GM13977 (cell line): ENCODE results near the gene ARHGAP15.

Experiments used
- DNase-seq: peaks from one replicate; pipeline ENCODE4 v3.0.0; 2012; ENCODE audit warnings: low spot score
- in situ Hi-C: fragments of 300-500 bp; cut with MboI; formaldehyde crosslinking; loops from one replicate; pipeline ENCODE4 v1.12.0; 2022; ENCODE audit warnings: low sequenced_read_pairs, low pct_unique_long_range_greater_than_20kb, mixed read lengths, inconsistent platforms; ENCODE audit not compliant: unreplicated experiment
- TF ChIP-seq, protein P1 (sequence below): IDR thresholded peaks from 2 replicates; pipeline ENCODE4 v1.5.1; 2012; ENCODE audit warnings: mild to moderate bottlenecking, control low read depth; ENCODE audit not compliant: insufficient read depth; ENCODE audit errors: extremely low read depth, missing control alignments

ARHGAP15 gene

DNA sequence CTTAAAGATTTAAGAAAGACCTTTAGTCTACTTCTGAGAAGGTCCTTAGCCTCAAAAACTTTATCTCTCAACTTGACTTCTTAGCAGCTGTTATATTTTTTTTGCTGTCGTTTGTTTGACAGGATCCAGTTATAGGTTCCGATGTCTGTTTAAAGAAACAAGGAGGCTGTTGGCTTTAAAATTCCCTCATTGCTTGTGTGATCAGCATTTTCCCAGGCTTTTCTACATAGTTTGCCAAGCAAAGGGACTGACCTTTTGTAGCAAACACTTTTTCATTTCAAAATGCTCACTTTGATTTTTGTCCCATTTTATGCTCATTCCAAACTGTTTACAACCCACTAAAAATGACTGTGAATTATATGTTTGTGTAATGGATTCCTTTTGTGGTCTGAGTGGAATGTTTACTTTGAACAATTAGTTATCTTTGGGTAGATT lies 394.9 kb downstream of the ARHGAP15 start:
- in situ Hi-C loops = no loop called here

DNA sequence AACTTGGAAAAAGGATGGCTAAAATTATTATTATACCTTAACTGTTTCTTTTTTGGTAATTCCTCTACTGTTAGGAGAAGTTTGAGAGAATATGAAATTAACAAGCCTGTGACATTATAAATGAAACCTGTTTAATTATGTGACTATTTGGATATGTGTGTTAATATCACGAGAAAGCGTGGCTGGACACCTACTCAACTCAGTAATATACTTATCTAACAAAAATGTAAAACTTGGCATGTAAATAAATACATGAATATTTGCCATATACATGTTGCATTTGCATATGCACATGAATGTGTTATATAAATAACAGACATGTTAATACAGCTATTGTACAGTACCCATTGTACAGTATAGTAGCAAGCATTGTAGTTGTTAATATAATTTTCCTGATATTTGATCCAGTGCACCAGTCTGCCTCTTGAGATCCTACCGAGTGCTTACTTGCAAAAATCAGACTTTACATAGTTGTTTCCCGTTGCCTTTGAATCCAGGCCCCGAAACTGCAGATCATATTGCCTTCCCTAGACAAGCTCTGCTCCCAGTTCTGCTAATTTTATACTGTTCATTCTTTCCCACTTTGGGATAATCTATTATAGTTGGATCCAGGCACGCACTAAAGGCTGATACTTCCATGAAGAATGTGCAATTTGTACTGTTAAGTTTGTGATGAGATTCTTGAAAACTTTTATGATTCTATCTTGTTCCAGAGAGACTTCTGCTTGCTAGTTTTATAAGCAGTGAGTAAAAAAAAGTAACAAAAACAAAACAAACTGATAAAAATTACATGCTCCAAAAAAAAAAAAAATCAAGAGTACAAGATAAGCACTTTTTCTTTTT lies 395.6 kb downstream of the ARHGAP15 start:
- in situ Hi-C loops = no loop called here
- DNase-seq = no peak
- TF ChIP-seq, protein P1, sequence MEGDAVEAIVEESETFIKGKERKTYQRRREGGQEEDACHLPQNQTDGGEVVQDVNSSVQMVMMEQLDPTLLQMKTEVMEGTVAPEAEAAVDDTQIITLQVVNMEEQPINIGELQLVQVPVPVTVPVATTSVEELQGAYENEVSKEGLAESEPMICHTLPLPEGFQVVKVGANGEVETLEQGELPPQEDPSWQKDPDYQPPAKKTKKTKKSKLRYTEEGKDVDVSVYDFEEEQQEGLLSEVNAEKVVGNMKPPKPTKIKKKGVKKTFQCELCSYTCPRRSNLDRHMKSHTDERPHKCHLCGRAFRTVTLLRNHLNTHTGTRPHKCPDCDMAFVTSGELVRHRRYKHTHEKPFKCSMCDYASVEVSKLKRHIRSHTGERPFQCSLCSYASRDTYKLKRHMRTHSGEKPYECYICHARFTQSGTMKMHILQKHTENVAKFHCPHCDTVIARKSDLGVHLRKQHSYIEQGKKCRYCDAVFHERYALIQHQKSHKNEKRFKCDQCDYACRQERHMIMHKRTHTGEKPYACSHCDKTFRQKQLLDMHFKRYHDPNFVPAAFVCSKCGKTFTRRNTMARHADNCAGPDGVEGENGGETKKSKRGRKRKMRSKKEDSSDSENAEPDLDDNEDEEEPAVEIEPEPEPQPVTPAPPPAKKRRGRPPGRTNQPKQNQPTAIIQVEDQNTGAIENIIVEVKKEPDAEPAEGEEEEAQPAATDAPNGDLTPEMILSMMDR = no peak

More for the DNA sequence above, 394.9 kb downstream of the ARHGAP15 start:
- no peak for DNase-seq
- TF ChIP-seq, protein P1 = no peak

DNA sequence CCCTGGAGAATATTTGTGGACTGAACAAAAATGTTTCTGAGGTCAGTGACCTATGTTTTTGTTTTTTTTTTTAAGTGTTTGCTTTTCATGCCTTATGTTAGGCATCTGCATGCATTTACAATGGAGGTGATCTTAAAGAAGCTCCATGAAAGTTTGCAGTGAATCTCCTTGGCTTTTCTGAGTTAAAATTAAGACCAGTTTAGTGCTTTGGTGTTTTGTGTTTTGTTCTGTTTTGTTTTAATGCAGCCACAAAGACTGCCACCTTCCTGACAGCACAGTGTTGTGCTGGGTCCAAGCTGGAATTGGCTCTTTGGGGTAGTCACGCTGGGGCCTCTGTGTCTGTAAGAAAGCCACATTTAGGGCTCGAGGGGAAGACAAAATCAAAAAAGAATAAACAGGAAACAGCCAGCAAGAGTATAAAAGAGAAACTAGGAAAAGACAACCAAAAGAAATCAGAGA lies 396.2 kb downstream of the ARHGAP15 start:
- no peak for DNase-seq
- in situ Hi-C loops = no loop called here
- TF ChIP-seq, protein P1 = no peak

DNA sequence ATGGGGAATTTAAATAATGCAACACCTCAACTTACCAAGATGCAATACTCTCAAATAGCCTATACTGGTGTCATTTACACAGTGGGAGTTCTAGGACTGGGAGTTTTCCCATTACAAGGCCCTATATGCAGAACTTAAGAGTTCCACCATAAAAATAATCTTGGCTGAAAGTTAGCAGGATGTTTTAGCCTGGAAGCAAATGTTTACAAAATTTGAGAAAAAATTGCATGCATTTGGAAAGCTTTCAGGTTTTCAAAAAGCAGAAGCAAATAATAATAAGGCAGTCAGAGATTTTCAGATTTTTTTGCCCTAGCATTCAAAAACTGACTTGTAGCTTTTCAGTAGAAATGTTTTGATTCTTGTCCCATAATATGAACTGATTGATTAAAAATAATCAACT lies 397.3 kb downstream of the ARHGAP15 start:
- TF ChIP-seq, protein P1 = no peak
- no peak for DNase-seq
- in situ Hi-C loops = no loop called here

DNA sequence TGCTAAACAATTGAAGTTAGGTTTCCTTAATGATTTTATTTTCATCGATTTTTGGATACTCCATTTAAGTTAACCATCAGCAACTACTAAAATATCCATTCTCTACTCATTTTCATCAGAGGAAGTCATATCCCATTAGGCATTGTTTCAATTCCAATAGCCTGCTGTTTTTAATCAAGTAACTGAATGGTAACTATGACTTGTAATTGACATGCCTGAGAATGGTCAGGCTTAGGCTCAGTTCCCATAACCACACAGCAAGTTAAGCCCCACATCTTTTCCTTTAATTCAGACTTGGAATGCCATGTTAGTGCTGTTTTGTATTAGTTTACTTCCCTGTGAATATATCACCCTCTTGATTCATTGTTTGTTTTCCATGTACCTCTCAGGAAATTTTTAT lies 398.8 kb downstream of the ARHGAP15 start:
- in situ Hi-C loops = no loop called here
- TF ChIP-seq, protein P1 = no peak
- DNase-seq = no peak

DNA sequence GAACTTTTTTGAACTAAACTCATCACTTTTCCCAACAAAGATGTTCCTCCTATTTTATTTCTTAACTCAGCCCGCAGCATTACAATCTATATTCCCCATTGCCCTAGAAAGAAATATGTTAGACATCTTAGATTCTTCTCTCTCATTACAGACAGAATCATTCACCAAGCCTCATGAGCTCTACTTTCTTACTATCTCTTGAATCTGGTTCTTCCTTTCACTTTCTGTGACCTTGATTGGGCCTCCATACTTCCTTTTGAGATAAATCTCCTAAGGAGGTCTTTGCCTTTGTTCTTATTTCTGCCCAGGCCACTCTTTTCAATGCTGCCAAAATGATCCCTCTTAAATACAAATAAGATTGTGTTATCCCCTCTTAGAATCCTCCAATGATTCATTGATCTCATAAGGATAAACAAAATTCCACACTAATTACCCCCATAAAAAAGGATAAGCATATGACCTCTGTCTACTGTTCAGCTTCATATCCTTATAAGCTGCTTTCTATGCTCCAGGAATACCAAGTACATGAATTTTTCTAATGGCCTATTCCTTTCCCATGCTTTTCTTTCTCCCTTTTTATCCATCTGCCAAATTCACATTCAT lies 400.0 kb downstream of the ARHGAP15 start:
- no peak for DNase-seq
- in situ Hi-C loops = no loop called here

More for the DNA sequence above, 400.0 kb downstream of the ARHGAP15 start:
- TF ChIP-seq, protein P1 = no peak
